ENCODE data around the gene ENOX2.
"Not testable (repeated sequence)": the region's sequence is repeated elsewhere in the genome, so short reads cannot be mapped to it uniquely, and the experiment has no call there.

ENOX2 gene

DNA sequence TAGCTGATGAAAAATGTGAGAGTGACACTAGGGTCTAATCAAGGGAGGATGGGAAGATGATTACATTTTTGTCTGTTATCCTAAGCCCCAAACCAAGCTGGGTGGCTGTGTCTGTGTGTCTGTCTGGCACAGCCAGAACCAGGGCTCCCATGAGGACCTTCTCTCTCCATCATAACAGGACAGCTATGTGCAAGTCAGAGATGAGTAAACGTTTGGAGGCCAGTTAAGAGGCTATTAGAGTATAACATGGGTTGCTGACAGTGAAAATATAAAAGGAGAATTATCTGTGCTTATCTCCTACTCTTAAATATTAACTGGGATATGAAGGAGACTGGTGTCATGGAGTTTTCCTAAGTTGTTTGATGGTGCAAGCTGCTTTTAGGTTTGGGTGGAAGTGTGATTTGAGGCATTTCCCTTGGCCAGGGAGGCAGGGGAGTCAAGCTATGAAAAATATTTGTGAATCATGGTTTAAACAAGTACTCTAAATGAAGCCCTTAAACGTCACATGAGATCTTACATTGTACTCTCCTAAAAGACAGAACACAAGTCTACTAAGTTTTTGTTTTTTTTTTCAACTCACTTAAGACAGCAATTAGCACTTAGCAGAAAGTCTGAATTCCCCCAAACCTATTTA, 156.2 kb downstream of the ENOX2 start:
- DNase-seq: peak; percentile 50

DNA sequence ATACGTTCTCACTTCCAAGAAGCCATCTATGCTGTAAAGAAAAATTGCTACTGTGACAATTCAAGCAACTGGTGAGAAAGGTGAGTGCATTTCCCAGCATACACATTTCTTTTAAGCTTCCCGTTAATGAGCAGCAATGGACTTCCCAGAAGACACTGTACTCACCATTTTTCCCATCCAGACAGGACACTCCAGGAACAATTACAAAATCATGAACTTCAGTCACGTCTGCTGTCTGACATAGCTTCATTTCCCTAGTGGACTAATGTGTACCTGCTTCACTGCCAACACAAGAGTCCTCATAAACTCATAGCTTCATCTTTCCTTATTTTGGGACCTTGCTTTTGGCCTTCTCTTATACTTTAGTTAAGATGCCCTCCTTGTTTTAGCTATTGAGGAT, 156.9 kb downstream of the ENOX2 start:
- no peak for DNase-seq

DNA sequence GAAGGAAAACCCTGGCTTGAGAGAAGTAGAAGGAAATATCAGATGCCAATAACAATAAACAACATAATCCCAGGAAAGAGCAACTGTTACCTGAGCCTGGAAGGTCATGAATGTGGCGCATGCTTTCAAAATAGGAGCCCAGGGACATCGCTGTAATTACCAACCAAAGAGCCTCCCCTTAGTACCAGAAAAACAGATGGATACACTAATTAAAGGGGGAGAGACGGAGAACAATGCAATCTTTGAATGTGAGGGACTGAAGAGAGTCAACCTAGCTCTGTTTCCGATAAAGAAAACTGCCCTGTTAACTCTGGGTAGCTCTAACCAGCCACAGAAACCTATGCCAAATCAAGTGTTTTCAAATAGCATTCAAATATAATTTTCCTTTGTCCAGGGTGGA, 161.4 kb downstream of the ENOX2 start:
- DNase-seq: no peak

DNA sequence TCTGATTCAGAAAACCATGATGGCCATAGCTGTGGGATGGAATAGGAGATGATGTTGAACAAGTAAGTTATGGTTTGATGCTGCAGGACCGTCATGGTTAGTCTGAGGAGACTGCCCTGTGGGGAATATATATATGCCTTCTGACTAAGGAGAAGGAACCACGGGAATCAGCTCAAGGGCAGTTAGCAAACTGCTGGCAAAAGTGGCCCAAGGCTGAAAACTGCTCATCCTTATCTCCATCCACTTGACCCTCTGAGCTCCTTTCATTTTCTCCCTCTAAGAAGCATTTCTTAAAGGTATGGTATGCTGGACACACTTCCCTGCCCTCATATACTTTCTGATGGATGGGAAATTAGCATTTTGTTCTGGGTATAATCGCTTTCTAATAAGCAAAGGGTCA, 161.9 kb downstream of the ENOX2 start:
- no peak for DNase-seq

DNA sequence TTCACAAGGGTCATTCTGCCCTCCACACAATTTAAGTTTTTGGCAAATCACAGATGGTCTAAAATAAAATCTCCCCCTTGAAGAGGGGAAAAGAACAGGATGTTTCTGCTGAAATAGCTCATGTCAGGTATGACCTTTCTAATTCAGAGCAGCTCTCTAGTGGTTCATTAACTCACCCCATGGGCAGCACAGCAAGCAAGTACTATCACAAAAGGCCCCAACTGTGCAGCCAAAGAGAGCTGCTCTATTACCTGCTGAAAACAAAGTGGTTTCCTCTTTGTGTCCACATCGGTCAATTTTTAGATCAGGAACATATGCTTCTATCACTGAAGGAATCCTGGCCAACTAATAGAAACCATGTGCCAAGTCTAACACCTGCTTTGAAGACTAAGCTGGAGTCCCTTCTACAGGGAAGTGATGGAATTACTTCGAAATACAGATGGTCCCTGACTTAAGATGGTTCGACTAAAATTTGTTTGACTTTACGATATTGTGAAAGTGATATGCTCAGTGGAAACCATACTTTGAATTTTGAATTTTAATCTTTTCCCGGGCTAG, 164.3 kb downstream of the ENOX2 start:
- DNase-seq: no peak

DNA sequence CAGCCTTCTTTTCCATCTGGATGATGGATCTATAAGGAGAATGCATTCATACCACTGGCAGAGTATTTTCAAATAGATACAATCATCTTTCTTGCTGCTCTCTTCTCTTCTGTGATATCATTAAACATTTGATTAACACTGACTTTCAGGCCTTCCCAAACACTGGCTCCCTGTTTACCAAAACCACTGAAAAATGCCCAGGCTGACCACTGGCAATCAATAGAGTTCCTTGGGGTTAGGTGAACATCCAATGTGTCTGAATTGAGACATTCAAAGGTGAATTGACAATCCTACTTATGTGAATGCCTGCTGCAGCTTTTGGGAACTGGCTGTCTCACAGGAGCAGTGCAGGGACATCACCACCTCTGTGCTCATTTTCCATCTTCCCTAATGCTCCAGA, 168.3 kb downstream of the ENOX2 start:
- no peak for DNase-seq

DNA sequence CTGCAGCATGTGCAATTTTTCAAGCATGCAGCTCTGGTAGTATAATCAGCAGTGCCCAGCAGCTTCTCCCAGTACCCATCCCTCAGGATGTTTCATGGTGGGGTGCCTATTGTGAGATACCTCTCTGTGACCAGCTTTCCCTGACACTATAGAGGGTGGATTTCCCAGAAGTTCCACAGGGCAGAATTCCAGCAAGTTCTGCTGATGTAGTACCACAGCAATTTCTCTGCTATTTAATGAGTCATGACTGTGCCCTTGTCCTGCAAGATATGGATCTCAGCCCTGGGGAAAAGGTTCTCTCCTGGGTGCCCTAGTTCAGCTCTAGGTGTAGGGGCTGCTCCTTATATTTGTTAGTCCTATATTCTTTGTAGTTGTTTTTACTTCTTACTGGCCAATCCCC, 174.8 kb downstream of the ENOX2 start:
- peak; percentile 52 for DNase-seq

DNA sequence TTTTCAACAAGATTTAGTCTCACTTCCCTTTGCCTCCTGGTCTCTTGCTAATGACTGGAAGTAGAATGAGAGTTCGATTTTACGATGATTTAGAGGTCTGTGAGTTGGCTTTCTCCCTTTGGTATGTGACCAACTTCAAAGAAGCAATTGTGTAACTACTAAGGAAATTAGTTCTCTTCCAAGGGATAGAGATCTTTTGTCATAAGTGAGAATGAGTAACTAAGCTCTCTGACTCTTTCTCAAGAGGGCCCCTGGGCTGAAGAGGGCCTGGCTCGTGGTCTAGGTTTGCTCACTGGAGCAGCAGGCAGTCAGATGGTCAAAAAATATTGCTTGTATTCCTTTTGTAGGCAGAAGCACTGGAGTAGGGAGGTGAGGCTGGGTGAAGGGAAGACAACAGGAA, 176.3 kb downstream of the ENOX2 start:
- peak; percentile 69 for DNase-seq

DNA sequence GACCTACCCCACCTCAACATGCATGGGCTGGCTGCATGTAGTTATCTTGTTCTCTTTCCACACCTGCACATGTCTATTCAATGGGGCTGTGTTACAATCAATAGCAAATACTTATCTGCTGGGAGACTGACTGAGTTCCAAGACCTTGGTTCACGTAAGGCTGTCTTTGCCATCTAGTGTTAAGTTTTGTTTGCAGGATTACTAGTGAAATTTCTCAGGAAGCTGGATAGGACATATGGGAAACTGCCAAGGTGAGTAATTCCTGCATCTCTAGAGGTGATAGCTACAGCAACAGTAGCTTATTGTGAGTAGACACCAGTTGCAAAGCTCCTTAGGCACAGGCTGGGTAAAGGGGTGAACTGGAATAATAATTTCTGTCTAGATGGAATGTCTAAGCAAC, 177.5 kb downstream of the ENOX2 start:
- DNase-seq: no peak

DNA sequence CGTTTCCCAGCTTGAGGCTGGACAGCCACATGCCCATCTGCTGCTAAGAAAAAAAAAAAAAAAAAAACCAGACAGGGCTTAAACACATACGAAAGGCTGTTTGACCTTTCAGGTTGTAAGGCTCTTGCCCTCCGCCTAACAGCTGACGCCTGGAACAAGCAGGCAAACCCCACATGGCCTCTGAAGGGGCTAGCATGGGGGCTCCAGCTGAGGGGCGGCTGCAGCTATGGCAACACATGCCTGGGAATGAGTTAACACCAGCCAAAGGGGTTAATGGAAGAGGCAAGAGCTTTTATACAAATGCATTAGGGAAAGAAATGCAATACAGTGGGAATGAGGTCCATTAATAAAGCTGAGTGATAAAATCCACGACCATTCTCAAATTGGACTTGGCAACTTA, 183.6 kb downstream of the ENOX2 start:
- DNase-seq: no peak

DNA sequence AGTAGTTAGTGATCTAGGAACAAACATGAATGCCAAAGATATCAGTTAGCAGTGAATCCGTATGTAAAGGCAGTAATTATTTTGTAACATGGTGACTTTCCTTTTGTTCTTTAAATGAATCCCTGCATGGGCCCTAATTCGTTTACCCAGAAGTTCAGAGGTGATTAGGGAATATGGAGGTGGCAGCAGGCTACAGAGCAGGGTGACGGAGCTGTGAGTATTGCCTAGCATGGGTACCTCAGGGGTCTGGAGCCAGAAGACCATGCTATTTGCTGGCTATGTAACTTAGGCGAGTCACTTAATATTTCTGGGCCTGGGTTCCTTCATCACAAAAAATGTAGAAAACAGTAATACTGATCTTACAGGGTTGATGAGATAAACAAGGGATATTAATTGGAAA, 184.9 kb downstream of the ENOX2 start:
- DNase-seq: no peak

DNA sequence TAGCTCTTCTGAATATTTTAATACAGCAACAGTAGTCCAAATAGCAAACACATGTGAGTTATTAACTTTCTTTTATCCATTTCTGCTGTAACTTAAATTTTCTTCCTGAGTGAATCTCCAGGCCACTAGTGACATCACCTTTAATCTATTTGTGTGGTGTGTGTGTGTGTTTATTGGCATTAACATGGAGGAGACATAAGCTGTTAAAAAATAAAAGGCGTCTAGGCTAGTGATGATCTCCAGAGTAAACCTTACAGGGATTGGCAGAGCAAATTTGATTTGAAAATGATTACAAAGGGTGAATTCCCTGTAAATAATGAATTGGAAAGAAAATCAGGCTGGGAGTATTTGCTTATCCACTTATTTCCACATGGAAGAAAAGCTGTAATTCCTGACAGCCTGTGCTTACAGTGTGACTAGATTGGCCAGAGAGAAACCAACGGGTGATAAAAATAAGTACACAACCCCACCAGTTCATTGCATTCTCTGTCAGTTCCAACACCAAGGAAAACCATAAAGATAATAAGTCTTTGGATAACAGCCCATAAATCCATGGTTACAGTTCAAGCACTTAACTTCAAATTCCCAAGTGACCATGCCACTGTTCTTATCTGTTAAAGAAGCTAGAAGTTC, 186.1 kb downstream of the ENOX2 start:
- DNase-seq: no peak

DNA sequence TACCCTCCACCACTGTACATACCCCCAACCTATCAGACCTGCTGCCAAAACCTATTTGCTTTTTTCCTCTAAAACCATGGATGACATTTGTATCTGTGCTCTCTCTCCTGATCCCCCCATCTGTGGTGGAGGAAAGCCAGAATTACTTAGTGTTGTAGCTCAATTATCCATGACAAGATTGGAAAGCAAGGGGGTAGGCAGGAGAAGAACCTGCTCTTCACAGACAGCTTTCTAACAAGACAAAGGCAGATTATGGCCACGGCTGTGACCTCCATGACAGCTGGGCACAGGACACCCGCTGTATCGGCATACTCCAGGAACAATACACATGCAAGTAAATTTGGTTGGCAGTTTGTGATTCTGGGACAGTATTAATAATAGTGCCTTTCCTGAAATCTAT, 186.7 kb downstream of the ENOX2 start:
- DNase-seq: no peak

DNA sequence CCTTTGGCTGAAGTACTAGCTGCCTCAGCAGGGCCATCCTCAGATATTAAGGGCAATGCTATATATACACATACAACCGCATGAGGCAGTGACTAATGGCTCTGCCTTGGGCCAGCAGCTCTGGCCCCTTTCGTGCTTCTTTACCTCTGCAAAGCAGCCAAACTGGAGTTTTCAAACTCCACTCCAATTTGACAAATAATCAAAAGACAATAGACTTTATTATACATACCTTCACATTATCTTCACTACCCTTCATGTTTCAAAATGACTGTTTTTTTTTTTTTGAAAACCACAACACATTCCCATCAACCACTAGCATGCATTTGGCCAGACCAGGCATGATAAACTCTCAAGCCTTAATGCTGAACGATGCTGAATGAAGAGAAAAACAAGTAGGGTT, 187.7 kb downstream of the ENOX2 start:
- DNase-seq: peak; percentile 65

DNA sequence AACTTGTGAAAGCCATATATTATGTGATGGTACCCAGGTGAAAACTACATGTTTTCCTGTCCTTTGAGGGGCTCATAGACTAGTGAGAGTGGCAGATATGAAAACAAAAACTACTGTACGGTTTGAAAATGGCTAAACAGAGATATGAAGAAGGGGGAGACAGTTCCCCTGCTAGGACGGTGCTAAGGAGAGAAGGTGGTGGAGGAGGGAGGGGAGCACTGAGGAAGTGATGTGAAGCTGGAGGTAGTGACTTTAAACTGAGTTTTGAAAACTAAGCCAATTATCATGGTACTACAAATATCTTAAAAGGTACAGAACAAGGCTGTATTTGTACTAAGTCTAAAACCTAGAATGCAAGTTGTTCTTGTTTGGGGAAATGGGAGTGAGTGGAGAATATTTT, 188.3 kb downstream of the ENOX2 start:
- DNase-seq: no peak

DNA sequence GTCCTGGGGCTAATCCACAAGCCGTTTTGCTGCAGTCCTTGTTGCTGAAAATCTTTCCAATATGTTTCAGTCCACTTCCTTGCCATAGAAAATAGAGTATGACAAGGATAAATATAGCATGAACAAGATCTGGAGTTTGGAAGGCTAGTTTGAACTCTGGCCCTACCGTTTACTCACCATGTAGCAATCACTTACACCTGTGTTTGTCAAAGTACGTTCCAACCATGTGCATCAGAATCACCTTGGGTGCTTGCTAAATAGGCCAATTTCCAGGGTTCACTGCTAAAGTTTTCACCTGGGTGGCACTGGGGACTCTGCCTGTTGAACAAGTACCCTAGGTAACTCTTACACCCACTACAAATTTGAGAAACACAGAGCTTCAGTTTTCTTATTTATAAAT, 188.9 kb downstream of the ENOX2 start:
- no peak for DNase-seq

DNA sequence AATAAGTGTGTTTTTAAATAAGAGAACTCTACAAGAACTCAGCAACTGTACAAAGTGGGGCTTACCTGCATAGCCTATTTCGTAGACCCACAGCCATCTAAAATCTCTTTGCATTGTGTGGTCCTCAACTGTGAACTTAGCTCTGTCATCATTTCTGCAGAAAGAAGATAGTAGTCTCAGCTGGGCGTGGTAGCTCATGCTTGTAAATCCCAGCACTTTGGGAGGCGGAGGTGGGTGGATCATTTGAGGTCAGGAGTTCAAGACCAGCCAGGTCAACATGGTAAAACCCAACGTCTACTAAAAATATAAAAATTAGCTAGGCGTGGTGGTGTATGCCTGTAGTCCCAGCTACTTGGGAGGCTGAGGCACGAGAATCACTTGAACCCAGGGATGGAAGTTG, 193.8 kb downstream of the ENOX2 start:
- DNase-seq: not testable (repeated sequence)

DNA sequence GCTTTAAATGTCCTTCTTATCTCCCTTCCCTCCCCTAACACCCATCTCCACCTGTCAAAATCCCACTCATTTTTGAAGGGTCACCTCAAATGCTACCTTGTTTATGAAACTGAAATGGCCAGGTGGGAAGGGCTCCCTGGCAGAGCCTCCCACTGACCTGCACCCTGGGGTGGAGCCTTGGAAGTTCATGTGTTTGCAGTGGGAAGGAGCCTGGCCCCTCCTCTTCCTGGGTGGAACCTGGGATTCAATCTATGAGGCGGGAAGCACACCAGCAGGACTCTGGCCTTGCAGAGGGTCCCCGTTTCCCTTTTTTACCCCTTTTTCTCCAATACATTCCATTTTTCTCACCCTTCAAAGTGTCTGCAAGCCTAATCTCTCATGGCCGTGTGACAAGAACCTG, 197.4 kb downstream of the ENOX2 start:
- DNase-seq: no peak

DNA sequence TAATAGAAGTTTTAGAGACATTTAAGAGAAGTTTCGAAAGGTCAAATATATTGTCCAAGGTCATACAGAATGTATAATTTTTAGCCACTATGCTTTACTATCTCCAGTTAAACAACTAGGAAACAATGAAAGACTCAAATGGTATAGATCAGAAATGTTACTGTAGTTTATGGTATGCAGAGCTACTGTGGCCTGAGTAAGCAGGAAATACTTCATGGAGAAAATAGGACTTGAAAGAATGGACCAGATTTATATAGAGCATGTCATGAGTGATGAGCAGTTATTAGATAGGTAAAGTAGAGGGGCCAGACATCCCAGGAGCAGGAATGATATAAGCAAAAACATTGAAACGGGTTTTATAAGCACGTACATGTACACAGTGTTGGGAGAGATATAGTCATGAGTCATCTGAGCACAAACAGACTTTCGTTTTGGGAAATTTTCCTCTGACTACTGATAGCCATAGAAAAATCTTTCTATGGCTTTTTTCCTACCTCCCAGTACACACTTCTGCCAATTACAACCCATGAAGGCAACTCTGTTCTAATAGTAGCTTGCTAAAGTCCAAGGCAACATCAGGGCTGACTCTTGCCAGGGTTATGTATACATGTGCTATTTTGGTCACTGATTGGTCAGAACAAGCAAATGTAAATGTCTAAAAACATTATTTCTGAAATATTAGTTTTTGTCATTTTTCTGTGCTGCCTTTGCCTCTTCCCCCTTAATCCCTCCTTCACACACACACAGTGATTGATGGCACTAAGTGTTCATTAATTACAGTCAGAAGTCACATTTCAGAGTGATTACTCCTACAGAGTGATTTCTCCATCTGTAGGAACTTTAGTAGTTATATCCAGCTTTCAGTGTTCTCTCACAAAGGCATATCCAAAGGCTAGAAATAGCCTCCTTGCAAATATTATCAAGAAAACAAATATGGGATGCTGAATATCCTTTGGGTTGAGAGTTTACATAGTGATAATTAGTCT, 198.7 kb downstream of the ENOX2 start:
- DNase-seq: peak; percentile 34

DNA sequence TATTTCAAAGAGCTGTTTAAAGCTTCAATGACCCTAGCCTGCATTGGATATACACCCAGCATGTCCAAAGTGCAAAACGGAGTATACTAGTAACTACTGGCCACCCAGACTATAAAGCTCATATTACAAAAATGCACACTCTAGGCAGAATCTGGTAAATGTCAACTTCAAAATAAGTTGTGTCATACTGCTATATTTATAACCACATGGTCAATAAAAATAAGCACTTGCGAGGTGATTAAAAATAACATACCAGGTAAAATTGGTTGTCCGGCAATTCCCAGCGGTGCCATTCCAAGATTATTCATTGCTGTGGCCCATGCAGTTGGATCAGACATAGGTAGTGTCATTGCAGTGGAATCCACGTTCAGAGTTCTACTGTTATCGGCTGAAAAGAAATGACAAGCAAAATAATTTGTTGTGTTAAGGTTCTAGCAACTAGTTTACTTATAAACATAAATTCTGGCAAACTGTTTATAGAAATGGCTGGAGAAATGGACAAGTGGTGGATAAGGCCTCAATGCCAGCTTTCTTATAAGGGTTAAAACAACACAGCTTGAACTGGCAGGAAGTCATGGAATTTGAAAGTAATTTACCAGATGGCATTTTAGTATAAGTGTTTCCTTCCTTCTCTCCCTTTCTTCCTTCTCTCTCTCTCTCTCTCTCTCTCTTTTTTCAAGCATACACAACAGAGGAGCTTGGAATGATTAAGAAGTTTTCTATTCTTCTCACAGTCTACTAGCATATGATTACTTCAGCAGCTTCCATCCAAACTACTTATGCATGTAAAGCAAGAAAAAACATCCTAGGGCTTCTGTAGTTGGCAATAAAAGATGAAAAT, 199.9 kb downstream of the ENOX2 start:
- DNase-seq: no peak

DNA sequence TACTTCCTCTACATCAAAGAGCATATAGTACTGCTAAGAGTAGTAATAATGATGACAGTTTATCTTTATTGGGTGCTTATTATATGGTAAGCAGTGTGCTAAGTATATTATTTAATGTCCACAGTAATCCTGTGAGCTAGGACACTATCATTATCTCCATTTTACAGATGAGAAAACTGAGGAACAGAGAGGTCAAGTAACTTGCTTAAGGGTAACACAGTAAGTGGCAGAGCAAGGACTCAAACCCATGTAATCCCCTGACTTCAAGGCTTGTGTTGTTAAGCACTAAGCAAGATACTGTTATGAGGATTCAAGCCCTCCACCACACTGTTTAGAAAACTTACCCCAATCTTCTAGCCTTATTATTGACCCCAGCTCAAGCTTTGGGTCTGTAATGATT, 202.4 kb downstream of the ENOX2 start:
- DNase-seq: no peak

DNA sequence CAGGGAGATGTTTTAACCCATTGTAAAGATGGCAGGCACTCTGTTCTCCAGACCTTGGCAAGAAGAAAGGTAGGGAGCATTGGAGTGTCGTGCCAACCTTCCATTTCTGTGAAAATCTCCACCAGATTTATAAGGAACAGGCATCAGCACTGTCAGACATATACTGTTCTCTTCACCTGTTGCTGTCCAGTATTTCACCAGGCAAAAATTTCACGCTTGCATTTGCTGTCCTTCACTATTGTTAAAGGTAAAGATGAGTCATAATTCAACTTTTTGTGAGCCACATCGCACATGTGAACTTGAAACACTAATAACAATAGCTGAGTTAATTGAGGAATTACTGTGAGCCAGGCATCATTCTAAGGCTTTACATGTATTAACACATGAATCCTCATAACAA, 203.4 kb downstream of the ENOX2 start:
- DNase-seq: no peak

DNA sequence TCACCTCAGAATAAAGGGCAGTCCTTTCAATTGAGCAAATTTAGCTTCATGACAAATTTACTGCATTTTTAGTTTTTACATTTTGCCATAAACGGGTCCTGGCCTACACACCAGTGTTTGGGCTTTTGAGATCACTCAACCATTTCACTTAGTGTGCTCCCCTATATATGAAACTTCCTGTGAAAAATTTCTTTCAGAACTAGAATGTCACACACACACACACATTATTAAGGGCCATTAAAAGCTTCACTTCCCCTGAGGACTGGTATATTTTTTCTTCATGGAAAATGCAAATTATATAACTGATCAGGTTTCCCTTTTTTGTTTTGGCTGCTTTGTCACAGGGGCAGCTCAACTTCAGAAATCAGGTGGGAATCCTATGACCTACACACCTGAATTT, 206.5 kb downstream of the ENOX2 start:
- DNase-seq: no peak

Data from fibroblast of upper back skin (primary cell).